H9 (cell line): ENCODE measurements around the gene LCE3A. TPM values are rescaled to one million over a fixed set of nuclear protein-coding genes. Genes with fewer than 3 reads are reported as not detected.

Experiments used
- DNase-seq: peaks from one replicate; pipeline ENCODE4 v3.0.0-alpha.2; 2017
- H2AFZ ChIP-seq: one replicate; pipeline ENCODE4 v1.6.1; 2013; ENCODE audit warnings: mild to moderate bottlenecking, low read length, control low read depth, moderate library complexity
- H2AK5ac ChIP-seq: 2 replicates; pipeline ENCODE4 v1.6.1; 2013; ENCODE audit warnings: low read length, control low read depth, mixed read lengths; ENCODE audit not compliant: insufficient read length
- H2BK120ac ChIP-seq: one replicate; pipeline ENCODE4 v1.6.1; 2013; ENCODE audit warnings: low read depth, mild to moderate bottlenecking, low read length, control low read depth, inconsistent platforms; ENCODE audit not compliant: poor library complexity, severe bottlenecking
- H2BK12ac ChIP-seq: 2 replicates; pipeline ENCODE4 v1.6.1; 2013; ENCODE audit warnings: low read length, control low read depth, mixed read lengths, low read depth; ENCODE audit not compliant: insufficient read length
- H2BK15ac ChIP-seq: 2 replicates; pipeline ENCODE4 v1.6.1; 2013; ENCODE audit warnings: low read depth, low read length, control low read depth
- H2BK20ac ChIP-seq: one replicate; pipeline ENCODE4 v1.6.1; 2013; ENCODE audit warnings: low read depth, mild to moderate bottlenecking, low read length, control low read depth, inconsistent platforms; ENCODE audit not compliant: poor library complexity, severe bottlenecking
- H2BK5ac ChIP-seq: 2 replicates; pipeline ENCODE4 v1.6.1; 2013; ENCODE audit warnings: low read length, control low read depth, mixed read lengths; ENCODE audit not compliant: insufficient read length
- H3K14ac ChIP-seq: 2 replicates; pipeline ENCODE4 v1.6.1; 2013; ENCODE audit warnings: low read length, control low read depth; ENCODE audit not compliant: insufficient read depth
- H3K18ac ChIP-seq: 2 replicates; pipeline ENCODE4 v1.6.1; 2013; ENCODE audit warnings: low read depth, mild to moderate bottlenecking, mixed read lengths, low read length, control low read depth; ENCODE audit not compliant: insufficient read length
- H3K23ac ChIP-seq: 2 replicates; pipeline ENCODE4 v1.6.1; 2013; ENCODE audit warnings: low read length, control low read depth, mixed read lengths, low read depth; ENCODE audit not compliant: insufficient read length
- H3K23me2 ChIP-seq: 2 replicates; pipeline ENCODE4 v1.6.1; 2013; ENCODE audit warnings: low read depth, mild to moderate bottlenecking, mixed read lengths, low read length, control low read depth; ENCODE audit not compliant: insufficient read length, poor library complexity, severe bottlenecking
- H3K27ac ChIP-seq: 2 replicates; pipeline ENCODE4 v1.5.1; 2013; ENCODE audit warnings: low read length, control low read depth, mixed read lengths, low read depth; ENCODE audit not compliant: insufficient read length
- H3K27me3 ChIP-seq: 2 replicates; pipeline ENCODE4 v1.6.1; 2013; ENCODE audit warnings: low read length, control low read depth, inconsistent platforms; ENCODE audit not compliant: insufficient read depth
- H3K4ac ChIP-seq: 2 replicates; pipeline ENCODE4 v1.6.1; 2013; ENCODE audit warnings: low read depth, mild to moderate bottlenecking, control low read depth, inconsistent platforms, low read length, moderate library complexity
- H3K4me1 ChIP-seq: 2 replicates; pipeline ENCODE4 v1.6.1; 2013; ENCODE audit warnings: low read length, control low read depth, inconsistent platforms; ENCODE audit not compliant: insufficient read depth
- H3K4me2 ChIP-seq: 2 replicates; pipeline ENCODE4 v1.6.1; 2013; ENCODE audit warnings: low read length, control low read depth, mixed read lengths; ENCODE audit not compliant: insufficient read length, insufficient read depth
- H3K56ac ChIP-seq: 2 replicates; pipeline ENCODE4 v1.6.1; 2013; ENCODE audit warnings: low read depth, mild to moderate bottlenecking, mixed read lengths, low read length, control low read depth; ENCODE audit not compliant: insufficient read length
- H3K79me1 ChIP-seq: 2 replicates; pipeline ENCODE4 v1.6.1; 2013; ENCODE audit warnings: low read depth, mild to moderate bottlenecking, moderate library complexity, low read length, control low read depth, inconsistent platforms; ENCODE audit not compliant: insufficient read depth, poor library complexity, severe bottlenecking
- H3K79me2 ChIP-seq: 2 replicates; pipeline ENCODE4 v1.6.1; 2013; ENCODE audit warnings: low read length, control low read depth, inconsistent platforms; ENCODE audit not compliant: insufficient read depth
- H3K9ac ChIP-seq: 2 replicates; pipeline ENCODE4 v1.6.1; 2013; ENCODE audit warnings: low read length, control low read depth, mixed read lengths; ENCODE audit not compliant: insufficient read length; ENCODE audit errors: extremely low read depth
- H3K9me3 ChIP-seq: one replicate; pipeline ENCODE4 v1.6.1; 2013; ENCODE audit warnings: low read depth, low read length, inconsistent platforms; ENCODE audit not compliant: control insufficient read depth
- H3T11ph ChIP-seq: one replicate; pipeline ENCODE4 v1.6.1; 2013; ENCODE audit warnings: mild to moderate bottlenecking, low read length, control low read depth, inconsistent platforms
- H4K20me1 ChIP-seq: one replicate; pipeline ENCODE4 v1.6.1; 2013; ENCODE audit not compliant: control insufficient read depth, insufficient read length, insufficient read depth
- H4K5ac ChIP-seq: 2 replicates; pipeline ENCODE4 v1.6.1; 2013; ENCODE audit warnings: low read depth, mild to moderate bottlenecking, mixed read lengths, low read length, control low read depth; ENCODE audit not compliant: insufficient read length
- H4K8ac ChIP-seq: replicated peaks from 2 replicates; pipeline ENCODE4 v1.6.1; 2013; ENCODE audit warnings: low read length, control low read depth, mixed read lengths, low read depth; ENCODE audit not compliant: insufficient read length
- H4K91ac ChIP-seq: 2 replicates; pipeline ENCODE4 v1.6.1; 2013; ENCODE audit warnings: low read depth, mild to moderate bottlenecking, moderate library complexity, mixed read lengths, low read length, control low read depth; ENCODE audit not compliant: insufficient read length
- H3K27ac Mint-ChIP-seq, 3 experiments: 2 replicates in 2 of 3; 3 replicates in 1 of 3; pipeline ENCODE4 v1.8.0; 2020 to 2021; ENCODE audit warnings: mixed read lengths in 3 of 3, mild to moderate bottlenecking in 1 of 3, moderate library complexity in 1 of 3
- H3K27me3 Mint-ChIP-seq: 2 replicates; pipeline ENCODE4 v1.8.0; 2021; ENCODE audit warnings: low read depth, mild to moderate bottlenecking, moderate library complexity, mixed read lengths
- H3K36me3 Mint-ChIP-seq, 3 experiments: 2 replicates in 2 of 3; 3 replicates in 1 of 3; pipeline ENCODE4 v1.8.0; 2020 to 2021; ENCODE audit warnings: low read depth in 3 of 3, mixed read lengths in 3 of 3; ENCODE audit not compliant: insufficient read depth in 1 of 3
- H3K4me1 Mint-ChIP-seq, 2 experiments: 2 replicates each; pipeline ENCODE4 v1.8.0; 2020; ENCODE audit warnings: mixed read lengths in 2 of 2
- H3K4me3 Mint-ChIP-seq, 2 experiments: 2 replicates in 1 of 2; 3 replicates in 1 of 2; pipeline ENCODE4 v1.8.0; 2020 to 2021; ENCODE audit warnings: mild to moderate bottlenecking in 2 of 2, mixed read lengths in 2 of 2, moderate library complexity in 1 of 2
- H3K9me3 Mint-ChIP-seq, 2 experiments: 2 replicates in 1 of 2; 3 replicates in 1 of 2; pipeline ENCODE4 v1.8.0; 2020; ENCODE audit warnings: mild to moderate bottlenecking in 2 of 2, mixed read lengths in 2 of 2, moderate library complexity in 1 of 2
- CTCF ChIP-seq: fragments of 200-600 bp; sonication (generic); conservative IDR thresholded peaks from 3 replicates; pipeline ENCODE4 v1.8.0; 2021; ENCODE audit warnings: antibody characterized with exemption, mild to moderate bottlenecking
- WGBS: extraction: QIAGEN DNeasy Blood & Tissue Kit; methylation state at CpG from one replicate; pipeline ENCODE4 v1.1.7; 2013; ENCODE audit warnings: missing lambda C conversion rate, low lambda C conversion rate, mixed read lengths; ENCODE audit not compliant: insufficient read length; ENCODE audit errors: extremely low coverage; 5-methylcytosine and 5-hydroxymethylcytosine counted together
- total RNA-seq: library from RNA; stranded (reverse); gene quantifications from 2 replicates; pipeline ENCODE4 v1.2.1, GENCODE V29; 2021

LCE3A gene
- total RNA-seq, 1 experiment from 2014 or later: not detected

- no peak overlapping the region for H3K9ac ChIP-seq
- Mint-ChIP-seq H3K4me3 (no peak overlapping the region), H3K27me3 (peaks cover 4% of the 10 kb centered on the region), H3K4me1 (no peaks in the 10 kb centered on the region), H3K27ac (no peak overlapping the region), H3K36me3 (peaks cover 0 to 37% (median 14%) of the 10 kb centered on the region in 3 experiments; a peak in 6 of 7 replicates), H3K9me3 (peaks cover 89 to 94% of the 10 kb centered on the region in 2 experiments)
- no peaks in the 10 kb centered on the region for H3K23me2 ChIP-seq
- no peak overlapping the region for H4K5ac ChIP-seq
- no peaks in the 10 kb centered on the region for H3K79me1 ChIP-seq
- TF ChIP-seq CTCF: no peak
- no peak overlapping the region for H3K4ac ChIP-seq
- no peak for DNase-seq
- H2BK12ac ChIP-seq: no peak overlapping the region
- H3K4me2 ChIP-seq: no peak overlapping the region
- no peaks in the 10 kb centered on the region for H4K20me1 ChIP-seq
- no peak overlapping the region for H4K91ac ChIP-seq
- no peaks in the 10 kb centered on the region for H3K79me2 ChIP-seq
- no peak overlapping the region for H3K18ac ChIP-seq
- H2BK120ac ChIP-seq: no peak overlapping the region
- no peak overlapping the region for H2AK5ac ChIP-seq
- H2BK20ac ChIP-seq: no peak overlapping the region
- H3K14ac ChIP-seq: no peak overlapping the region
- no peak overlapping the region for H3K23ac ChIP-seq
- no peak overlapping the region for H2AFZ ChIP-seq
- no peak overlapping the region for H2BK15ac ChIP-seq
- H3K4me1 ChIP-seq: no peaks in the 10 kb centered on the region
- H2BK5ac ChIP-seq: no peak overlapping the region
- no peak overlapping the region for H4K8ac ChIP-seq
- H3T11ph ChIP-seq: no peak overlapping the region
- H3K27ac ChIP-seq: no peak overlapping the region
- no peak overlapping the region for H3K56ac ChIP-seq
- peaks cover 85% of the 10 kb centered on the region for H3K9me3 ChIP-seq
- no CpG with 5 or more reads among the region's 2 CpGs for WGBS
- no peaks in the 10 kb centered on the region for H3K27me3 ChIP-seq
These were observed 45.7 kb downstream of the LCE3A start for GRCh38 chr1:152577168-152577567.

Other genes with a start within 250 kb of the LCE3A start
- not detected in 2 replicates for gene CRNN, start 208.8 kb downstream of the LCE3A start, total RNA-seq
- gene LCE5A, start 112.3 kb downstream of the LCE3A start, total RNA-seq: not detected in 2 replicates
- not detected in 2 replicates for gene CRCT1, start 108.6 kb downstream of the LCE3A start, total RNA-seq
- not detected in 2 replicates for gene LCE3E, start 56.3 kb downstream of the LCE3A start, total RNA-seq
- gene LCE3D, start 42.6 kb downstream of the LCE3A start, total RNA-seq: not detected in 2 replicates
- gene LCE3C, start 22.9 kb downstream of the LCE3A start, total RNA-seq: not detected in 2 replicates
- gene LCE3B, start 9.3 kb downstream of the LCE3A start, total RNA-seq: not detected in 2 replicates
- gene LCE2D, start 40.3 kb upstream of the LCE3A start, total RNA-seq: not detected in 2 replicates
- gene LCE2C, start 52.2 kb upstream of the LCE3A start, total RNA-seq: not detected in 2 replicates
- not detected in 2 replicates for gene LCE2B, start 63.0 kb upstream of the LCE3A start, total RNA-seq
- not detected in 2 replicates for gene LCE2A, start 75.2 kb upstream of the LCE3A start, total RNA-seq
- gene LCE4A, start 85.1 kb upstream of the LCE3A start, total RNA-seq: not detected in 2 replicates
- not detected in 2 replicates for gene KPRP, start 134.9 kb upstream of the LCE3A start, total RNA-seq
- not detected in 2 replicates for gene LCE1F, start 152.0 kb upstream of the LCE3A start, total RNA-seq
- gene LCE1E, start 163.2 kb upstream of the LCE3A start, total RNA-seq: not detected in 2 replicates
- not detected in 2 replicates for gene LCE1D, start 173.6 kb upstream of the LCE3A start, total RNA-seq
- gene LCE1C, start 183.5 kb upstream of the LCE3A start, total RNA-seq: not detected in 2 replicates
- gene LCE1B, start 188.9 kb upstream of the LCE3A start, total RNA-seq: not detected in 2 replicates
- gene LCE1A, start 204.4 kb upstream of the LCE3A start, total RNA-seq: not detected in 2 replicates
- not detected in 2 replicates for gene LCE6A, start 219.8 kb upstream of the LCE3A start, total RNA-seq
- not detected in 2 replicates for gene LCE7A, start 236.9 kb upstream of the LCE3A start, total RNA-seq